Upper lobe of right lung (tissue), 1 donor: ENCODE data around the gene HS6ST2. TPM values are rescaled to one million over a fixed set of nuclear protein-coding genes. Genes with fewer than 3 reads are reported as not detected.

ENCODE experiments used
- ATAC-seq: fragments of 200-7000 bp; cut with Tn5 transposase; one replicate; pipeline ENCODE4 v1.9.1; 2020; ENCODE audit warnings: mild to moderate bottlenecking, moderate library complexity
- DNase-seq: peaks from one replicate; pipeline ENCODE4 v3.0.0-alpha.2; 2020
- H3K27ac ChIP-seq: fragments of 200-600 bp; one replicate; pipeline ENCODE4 v1.8.0; 2022
- H3K27me3 ChIP-seq: fragments of 200-600 bp; one replicate; pipeline ENCODE4 v1.8.0; 2022; ENCODE audit warnings: mild to moderate bottlenecking
- H3K36me3 ChIP-seq: fragments of 200-600 bp; one replicate; pipeline ENCODE4 v1.8.0; 2022
- H3K4me1 ChIP-seq: fragments of 200-600 bp; one replicate; pipeline ENCODE4 v1.8.0; 2022
- H3K4me3 ChIP-seq: fragments of 200-600 bp; one replicate; pipeline ENCODE4 v1.8.0; 2022; ENCODE audit warnings: mild to moderate bottlenecking
- H3K9me3 ChIP-seq: fragments of 200-600 bp; one replicate; pipeline ENCODE4 v1.8.0; 2022
- CTCF ChIP-seq: fragments of 200-600 bp; IDR thresholded peaks from one replicate; pipeline ENCODE4 v1.8.0; 2022; ENCODE audit warnings: antibody characterized with exemption
- intact Hi-C: fragments of 100-400 bp; cut with DNase I; formaldehyde crosslinking; loops from one replicate; pipeline ENCODE4 v1.11.0; 2022
- total RNA-seq: library from RNA; stranded (reverse); fragmentation: NEBNext Ultra II Directional; extraction: Animal tissue kit (Norgen Biotek cat#: 25700); gene quantifications from one replicate; pipeline ENCODE4 v1.2.1, GENCODE V29; 2021
- donor health status: DM: no; HTN: yes; CAD: no; lungs with severe emphysema.

HS6ST2 gene
- total RNA-seq, 1 donor from 2014 or later = 0.87 TPM

GRCh38 chrX:132664273-132664672 is 294.2 kb downstream of the HS6ST2 start:
- Histone ChIP-seq H3K4me3 (no peak overlapping the region), H3K27ac (no peak overlapping the region), H3K4me1 (no peaks in the 10 kb centered on the region), H3K27me3 (no peaks in the 10 kb centered on the region), H3K36me3 (no peaks in the 10 kb centered on the region), H3K9me3 (no peaks in the 10 kb centered on the region)
- TF ChIP-seq CTCF = no peak
- intact Hi-C loops = no loop called here
- DNase-seq = no peak
- ATAC-seq = no peak

- H3K9me3 ChIP-seq = no peaks in the 10 kb centered on the region
- ATAC-seq (no peak), DNase-seq (no peak)
- no peaks in the 10 kb centered on the region for H3K27me3 ChIP-seq
- no peaks in the 10 kb centered on the region for H3K36me3 ChIP-seq
- intact Hi-C loops = no loop called here
- H3K4me1 ChIP-seq = no peaks in the 10 kb centered on the region
- no peak overlapping the region for H3K4me3 ChIP-seq
- no peak overlapping the region for H3K27ac ChIP-seq
- TF ChIP-seq CTCF = no peak
Measured at GRCh38 chrX:132662844-132663243, 295.6 kb downstream of the HS6ST2 start.

- no peak for TF ChIP-seq CTCF
- H3K36me3 ChIP-seq = no peaks in the 10 kb centered on the region
- H3K27me3 ChIP-seq = no peaks in the 10 kb centered on the region
- no peaks in the 10 kb centered on the region for H3K9me3 ChIP-seq
- no peaks in the 10 kb centered on the region for H3K4me1 ChIP-seq
- intact Hi-C loops = no loop called here
- no peak overlapping the region for H3K27ac ChIP-seq
- no peak for DNase-seq
- H3K4me3 ChIP-seq = no peak overlapping the region
- no peak for ATAC-seq
Measured at GRCh38 chrX:132657876-132658275, 300.6 kb downstream of the HS6ST2 start.

GRCh38 chrX:132652871-132653270 is 305.6 kb downstream of the HS6ST2 start:
- DNase-seq (no peak), ATAC-seq (no peak)
- H3K27ac ChIP-seq = no peak overlapping the region
- no peaks in the 10 kb centered on the region for H3K9me3 ChIP-seq
- no peaks in the 10 kb centered on the region for H3K4me1 ChIP-seq
- H3K4me3 ChIP-seq = no peak overlapping the region
- intact Hi-C loops = no loop called here
- H3K36me3 ChIP-seq = no peaks in the 10 kb centered on the region
- TF ChIP-seq CTCF = no peak
- H3K27me3 ChIP-seq = no peaks in the 10 kb centered on the region

- H3K4me1 ChIP-seq = no peaks in the 10 kb centered on the region
- no peaks in the 10 kb centered on the region for H3K36me3 ChIP-seq
- TF ChIP-seq CTCF = no peak
- H3K27ac ChIP-seq = no peak overlapping the region
- no peak overlapping the region for H3K4me3 ChIP-seq
- no peaks in the 10 kb centered on the region for H3K27me3 ChIP-seq
- DNase-seq (no peak), ATAC-seq (no peak)
- intact Hi-C loops = no loop called here
- H3K9me3 ChIP-seq = no peaks in the 10 kb centered on the region
Measured at GRCh38 chrX:132651421-132652086, 306.9 kb downstream of the HS6ST2 start.

GRCh38 chrX:132648895-132649294 is 309.5 kb downstream of the HS6ST2 start:
- Histone ChIP-seq H3K27me3 (no peaks in the 10 kb centered on the region), H3K9me3 (no peaks in the 10 kb centered on the region), H3K4me1 (no peaks in the 10 kb centered on the region), H3K36me3 (no peaks in the 10 kb centered on the region), H3K4me3 (no peak overlapping the region), H3K27ac (no peak overlapping the region)
- no peak for ATAC-seq
- no peak for DNase-seq
- TF ChIP-seq CTCF = no peak
- intact Hi-C loops = no loop called here
